Natural killer cell (primary cell): Measurements from ENCODE around the gene PRRG2. TPM values are rescaled to one million over a fixed set of nuclear protein-coding genes. Genes with fewer than 3 reads are reported as not detected.
A peak's percentile ranks its signal among the peaks of the same experiment; 100 is the strongest.

Experiments used
- ATAC-seq, 3 donors: fragments of 150-1000 bp in 2 of 3; fragments of 200-7000 bp in 1 of 3; cut with Tn5 transposase; 1 replicate in 1 of 3; 2 replicates in 2 of 3; pipeline ENCODE4 v1.10.0; 2021; ENCODE audit warnings: mild to moderate bottlenecking in 2 of 3, moderate library complexity in 2 of 3
- DNase-seq, 2 donors: peaks; one replicate each; pipeline versions ENCODE4 v3.0.0 to v3.0.0-alpha.2; 2013 to 2021; ENCODE audit warnings: mixed read lengths in 1 of 2
- H3K27ac ChIP-seq: one replicate; pipeline ENCODE4 v1.5.1; 2013; ENCODE audit warnings: mild to moderate bottlenecking, low read length
- H3K27me3 ChIP-seq: one replicate; pipeline ENCODE4 v1.6.1; 2013; ENCODE audit warnings: low read length; ENCODE audit not compliant: control insufficient read depth, insufficient read depth
- H3K36me3 ChIP-seq: one replicate; pipeline ENCODE4 v1.6.1; 2013; ENCODE audit warnings: low read length; ENCODE audit not compliant: control insufficient read depth, insufficient read depth
- H3K4me1 ChIP-seq: one replicate; pipeline ENCODE4 v1.6.1; 2013; ENCODE audit warnings: low read length; ENCODE audit not compliant: control insufficient read depth, insufficient read depth
- H3K4me3 ChIP-seq: one replicate; pipeline ENCODE4 v1.5.1; 2013; ENCODE audit warnings: low read length
- H3K9me3 ChIP-seq: one replicate; pipeline ENCODE4 v1.6.1; 2013; ENCODE audit warnings: low read length; ENCODE audit not compliant: control insufficient read depth, insufficient read depth
- H3K27ac Mint-ChIP-seq, 2 donors: one replicate each; pipeline ENCODE4 v1.8.0; 2022; ENCODE audit warnings: mild to moderate bottlenecking in 2 of 2, mixed read lengths in 2 of 2, moderate library complexity in 1 of 2
- H3K27me3 Mint-ChIP-seq, 2 donors: one replicate each; pipeline ENCODE4 v1.8.0; 2022; ENCODE audit warnings: low read depth in 2 of 2, mixed read lengths in 2 of 2
- H3K36me3 Mint-ChIP-seq: one replicate; pipeline ENCODE4 v1.8.0; 2022; ENCODE audit warnings: mixed read lengths
- H3K4me1 Mint-ChIP-seq, 2 donors: one replicate each; pipeline ENCODE4 v1.8.0; 2022; ENCODE audit warnings: mixed read lengths in 2 of 2
- H3K4me3 Mint-ChIP-seq: one replicate; pipeline ENCODE4 v1.8.0; 2022; ENCODE audit warnings: mild to moderate bottlenecking, moderate library complexity, mixed read lengths
- H3K9me3 Mint-ChIP-seq, 2 donors: one replicate each; pipeline ENCODE4 v1.8.0; 2022; ENCODE audit warnings: mixed read lengths in 2 of 2
- WGBS: methylation state at CpG from one replicate; pipeline ENCODE4 v1.1.7; 2013; ENCODE audit warnings: missing lambda C conversion rate; ENCODE audit not compliant: insufficient coverage; 5-methylcytosine and 5-hydroxymethylcytosine counted together
- intact Hi-C: fragments of 100-400 bp; cut with micrococcal nuclease; formaldehyde crosslinking; loops from one replicate; pipeline ENCODE4 v1.14.2; 2022
- total RNA-seq, 4 donors: library from RNA; stranded (reverse); fragments of 120-200 nt in 1 of 4; gene quantifications; one replicate each; pipeline versions ENCODE4 v1.2.3 to v1.2.4, GENCODE V29; 2013 to 2022
- TF ChIP-seq, protein P1 (sequence below): fragments of 200-600 bp; IDR thresholded peaks from one replicate; pipeline ENCODE4 v1.8.0; 2022; ENCODE audit warnings: antibody characterized with exemption

Gene PRRG2
- total RNA-seq, 3 donors from 2014 or later (not counting 1 experiment from before 2014, with no cell fraction given), result 0.39 to 0.56 TPM; not detected in 1

DNA sequence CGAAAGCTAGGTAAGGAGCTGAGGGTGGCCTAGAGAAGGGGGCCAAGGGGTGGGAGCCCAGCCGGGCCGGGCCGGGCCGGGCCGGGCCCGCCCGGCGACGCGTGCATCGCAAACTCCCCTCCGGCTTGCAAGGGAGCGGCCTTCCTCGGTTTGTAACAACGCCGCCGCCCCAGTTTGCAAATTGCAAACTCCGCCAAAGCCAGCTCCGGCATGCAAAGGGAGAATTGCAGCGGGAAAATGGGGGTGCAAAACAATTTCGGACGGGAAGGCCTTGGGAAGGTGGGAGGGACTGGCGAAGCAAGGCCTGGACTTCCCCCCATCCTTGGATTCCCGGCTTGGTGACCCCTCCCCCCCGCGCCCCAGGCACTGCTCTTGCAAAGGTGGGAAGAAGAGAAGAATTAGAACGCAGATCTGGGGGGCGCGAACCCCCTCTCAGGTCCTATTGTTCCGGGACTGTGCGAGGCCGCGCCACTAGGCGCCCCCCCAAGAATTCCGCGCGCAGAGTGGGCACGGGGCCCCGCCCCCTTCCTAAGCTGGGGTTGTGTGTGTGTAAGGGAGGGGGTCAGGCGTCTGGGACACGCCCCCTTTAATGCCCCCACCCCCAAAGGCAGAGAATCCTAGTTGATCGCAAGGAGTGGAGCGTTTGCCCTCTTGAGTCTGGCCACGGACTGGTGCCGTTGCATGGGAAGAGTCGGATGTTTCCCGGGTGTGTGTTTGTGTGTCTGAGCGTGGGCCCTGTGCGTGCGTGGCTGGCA is 10.8 kb downstream of the PRRG2 start:
- TF ChIP-seq, protein P1, sequence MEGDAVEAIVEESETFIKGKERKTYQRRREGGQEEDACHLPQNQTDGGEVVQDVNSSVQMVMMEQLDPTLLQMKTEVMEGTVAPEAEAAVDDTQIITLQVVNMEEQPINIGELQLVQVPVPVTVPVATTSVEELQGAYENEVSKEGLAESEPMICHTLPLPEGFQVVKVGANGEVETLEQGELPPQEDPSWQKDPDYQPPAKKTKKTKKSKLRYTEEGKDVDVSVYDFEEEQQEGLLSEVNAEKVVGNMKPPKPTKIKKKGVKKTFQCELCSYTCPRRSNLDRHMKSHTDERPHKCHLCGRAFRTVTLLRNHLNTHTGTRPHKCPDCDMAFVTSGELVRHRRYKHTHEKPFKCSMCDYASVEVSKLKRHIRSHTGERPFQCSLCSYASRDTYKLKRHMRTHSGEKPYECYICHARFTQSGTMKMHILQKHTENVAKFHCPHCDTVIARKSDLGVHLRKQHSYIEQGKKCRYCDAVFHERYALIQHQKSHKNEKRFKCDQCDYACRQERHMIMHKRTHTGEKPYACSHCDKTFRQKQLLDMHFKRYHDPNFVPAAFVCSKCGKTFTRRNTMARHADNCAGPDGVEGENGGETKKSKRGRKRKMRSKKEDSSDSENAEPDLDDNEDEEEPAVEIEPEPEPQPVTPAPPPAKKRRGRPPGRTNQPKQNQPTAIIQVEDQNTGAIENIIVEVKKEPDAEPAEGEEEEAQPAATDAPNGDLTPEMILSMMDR, result no peak
- Histone ChIP-seq H3K4me3 (peak overlapping the region; percentile 88), H3K36me3 (peaks cover 26% of the 10 kb centered on the region), H3K27ac (peak overlapping the region; percentile 27), H3K4me1 (peaks cover 29% of the 10 kb centered on the region), H3K9me3 (no peaks in the 10 kb centered on the region), H3K27me3 (no peaks in the 10 kb centered on the region)
- WGBS, result under 1% methylated on average over 47 of the region's 51 CpGs
- Mint-ChIP-seq H3K27me3 (no peaks in the 10 kb centered on the region), H3K4me3 (peak overlapping the region; percentile 90), H3K27ac (peak overlapping the region; percentile 89 to 90), H3K36me3 (no peaks in the 10 kb centered on the region), H3K9me3 (no peaks in the 10 kb centered on the region), H3K4me1 (peaks cover 32 to 41% of the 10 kb centered on the region in 2 donors)
- peak; percentile 35 to 69 for DNase-seq
- intact Hi-C loops, result loop anchor here (2.0 kb wide), 1 partner anchor 87 kb away; no protein-coding TSS in a partner anchor
- ATAC-seq, result no peak

DNA sequence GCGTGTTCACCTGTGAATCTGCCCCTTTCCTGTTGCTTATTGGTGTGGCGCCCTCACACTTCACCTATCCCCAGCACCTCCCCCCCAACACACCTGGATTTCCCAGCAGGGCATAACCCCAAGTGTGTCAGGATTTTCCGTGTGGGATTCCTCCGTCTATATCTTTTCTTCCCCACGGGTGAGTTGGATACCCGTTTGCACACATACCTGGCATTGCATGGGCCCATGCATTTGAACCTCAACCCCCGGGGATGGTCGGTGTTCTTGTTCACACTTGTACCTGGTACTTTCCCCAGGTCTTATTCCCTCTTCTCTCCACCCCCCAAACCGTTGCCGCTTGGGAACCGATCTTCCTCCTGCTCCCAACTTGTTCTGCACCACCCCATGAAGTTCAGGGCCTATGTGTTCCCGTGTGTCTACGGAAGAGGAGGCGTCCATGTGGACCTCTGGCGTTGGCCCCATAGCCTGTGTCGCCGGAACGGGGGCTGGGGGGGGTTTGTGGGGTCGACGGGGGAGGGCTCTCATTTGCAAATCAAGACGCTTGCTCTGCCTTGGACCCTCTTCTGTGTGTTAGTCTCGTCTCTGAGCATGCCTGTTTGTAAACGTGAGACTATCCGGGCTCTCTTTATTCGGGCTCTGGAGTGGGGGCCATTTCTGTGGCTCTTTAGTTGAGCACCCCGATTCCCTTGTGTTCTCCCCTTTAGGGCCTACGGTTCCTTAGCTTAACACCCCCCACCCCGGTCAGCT is 11.5 kb downstream of the PRRG2 start:
- Mint-ChIP-seq H3K4me1 (peaks cover 32 to 41% of the 10 kb centered on the region in 2 donors), H3K27ac (peak overlapping the region; percentile 89 to 90), H3K4me3 (peak overlapping the region; percentile 84), H3K9me3 (no peaks in the 10 kb centered on the region), H3K36me3 (no peaks in the 10 kb centered on the region), H3K27me3 (no peaks in the 10 kb centered on the region)
- Histone ChIP-seq H3K4me3 (peak overlapping the region; percentile 88), H3K4me1 (peaks cover 29% of the 10 kb centered on the region), H3K27ac (peak overlapping the region; percentile 54), H3K9me3 (no peaks in the 10 kb centered on the region), H3K27me3 (no peaks in the 10 kb centered on the region), H3K36me3 (peaks cover 28% of the 10 kb centered on the region)
- WGBS, result 6% methylated on average over 28 of the region's 28 CpGs
- DNase-seq (peak in 1 of 2 donors; percentile 47), ATAC-seq (no peak)
- intact Hi-C loops, result loop anchor here (1.0 kb wide), 1 partner anchor 48 kb away; the partner anchor contains the start of gene RRAS
- TF ChIP-seq, protein P1, result no peak

DNA sequence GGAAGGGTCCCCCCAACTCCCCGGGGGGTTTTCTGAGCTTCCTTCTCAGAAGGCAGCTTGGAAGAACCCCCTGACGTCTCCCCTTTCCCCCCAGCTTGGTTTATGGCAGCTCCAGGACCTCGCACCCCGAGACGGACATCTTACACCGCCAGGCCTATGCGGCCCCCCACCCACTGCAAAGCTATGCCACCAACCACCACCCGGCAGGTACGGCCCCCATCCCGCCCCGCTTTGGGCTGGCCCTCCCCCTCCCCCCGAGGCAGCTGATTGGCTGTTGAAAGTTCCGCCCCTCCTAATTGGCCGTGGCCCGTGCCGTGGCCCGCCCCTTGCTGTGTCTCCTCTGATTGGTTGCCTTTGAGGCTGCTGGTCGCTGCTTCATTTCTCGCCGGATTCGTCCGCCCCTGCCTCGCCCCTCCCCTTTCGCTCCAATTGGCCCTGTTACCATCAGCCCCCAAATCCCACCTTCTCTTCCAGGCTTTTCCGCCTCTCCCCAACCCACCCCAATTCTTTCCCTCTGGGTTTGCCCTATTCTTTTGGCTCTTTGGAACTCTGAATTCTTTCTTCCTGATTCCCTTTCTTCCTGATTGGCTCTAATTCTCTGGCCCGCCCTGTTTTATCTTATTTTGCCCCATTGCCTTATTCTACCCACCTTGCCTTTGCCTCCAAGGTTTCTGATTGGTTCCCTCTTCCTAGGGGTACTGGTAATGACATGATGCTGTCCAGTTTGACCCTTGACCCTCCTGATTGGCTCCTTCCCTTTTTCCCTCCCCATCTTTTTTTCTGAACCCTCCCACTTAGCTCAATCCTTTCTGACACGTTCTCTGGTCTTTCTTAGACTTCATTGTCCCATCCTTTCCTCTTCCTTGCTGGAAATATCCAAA is 12.4 kb downstream of the PRRG2 start:
- H3K27ac Mint-ChIP-seq, result peak overlapping the region; percentile 89 to 90
- 11% methylated on average over 26 of the region's 27 CpGs for WGBS
- Histone ChIP-seq H3K9me3 (no peaks in the 10 kb centered on the region), H3K27me3 (no peaks in the 10 kb centered on the region), H3K27ac (peak overlapping the region; percentile 54), H3K36me3 (peaks cover 28% of the 10 kb centered on the region), H3K4me3 (peak overlapping the region; percentile 18), H3K4me1 (peaks cover 29% of the 10 kb centered on the region)
- ATAC-seq (peak; percentile 56 to 76 (median 67)), DNase-seq (peak; percentile 83 to 95)
- peaks cover 32 to 41% of the 10 kb centered on the region in 2 donors for H3K4me1 Mint-ChIP-seq
- no peaks in the 10 kb centered on the region for H3K27me3 Mint-ChIP-seq
- no peaks in the 10 kb centered on the region for H3K36me3 Mint-ChIP-seq
- H3K4me3 Mint-ChIP-seq, result peak overlapping the region; percentile 84
- TF ChIP-seq, protein P1, result no peak
- intact Hi-C loops, result loop anchor here (1.0 kb wide), 1 partner anchor 47 kb away; the partner anchor contains the start of gene RRAS
- no peaks in the 10 kb centered on the region for H3K9me3 Mint-ChIP-seq
